Midbrain (tissue), 1 donor: ENCODE measurements around the gene MVP.
A peak's percentile ranks its signal among the peaks of the same experiment; 100 is the strongest.

Experiments used
- DNase-seq: peaks from one replicate; lab custom pipeline; 2025; lab: John Stamatoyannopoulos, UW

Gene MVP

GRCh38 chr16:29804455-29805231, 15.6 kb upstream of the MVP start:
- DNase-seq, result peak; percentile 38

- DNase-seq, result peak; percentile 98
Measured at GRCh38 chr16:29805232-29806098, 14.8 kb upstream of the MVP start.

GRCh38 chr16:29806099-29806579, 14.1 kb upstream of the MVP start, which contains the start of gene MAZ:
MAZ (plus strand) TSS chr16:29806529; CDS start chr16:29806702, 173 bp downstream.
- DNase-seq, result peak; percentile 78

GRCh38 chr16:29806641-29807425, 13.4 kb upstream of the MVP start:
- peak; percentile 25 for DNase-seq

GRCh38 chr16:29807426-29808218, 12.6 kb upstream of the MVP start:
- DNase-seq, result peak; percentile 88

GRCh38 chr16:29808219-29808900, 11.9 kb upstream of the MVP start:
- no peak for DNase-seq

GRCh38 chr16:29809031-29809747, 11.1 kb upstream of the MVP start:
- no peak for DNase-seq

- DNase-seq, result no peak
Measured at GRCh38 chr16:29809850-29810698, 10.2 kb upstream of the MVP start.

GRCh38 chr16:29810699-29811169, 9.5 kb upstream of the MVP start:
- DNase-seq, result no peak

GRCh38 chr16:29811170-29811895, 8.9 kb upstream of the MVP start:
- DNase-seq, result peak; percentile 91

- DNase-seq, result peak; percentile 59
Measured at GRCh38 chr16:29811896-29812665, 8.2 kb upstream of the MVP start, which contains the start of gene PRRT2. PRRT2 (plus strand) TSS chr16:29812193; CDS start chr16:29813055, 862 bp downstream.

- DNase-seq, result no peak
Measured at GRCh38 chr16:29812754-29813643, 7.3 kb upstream of the MVP start.

GRCh38 chr16:29813644-29814562, 6.4 kb upstream of the MVP start:
- no peak for DNase-seq

GRCh38 chr16:29814592-29814991, 5.7 kb upstream of the MVP start:
- no peak for DNase-seq
